Gastrocnemius medialis (tissue), 4 donors: ENCODE results near the gene ACOX1. TPM values are rescaled to one million over a fixed set of nuclear protein-coding genes. Genes with fewer than 3 reads are reported as not detected.
A peak's percentile ranks its signal among the peaks of the same experiment; 100 is the strongest.

ENCODE experiments used
- ATAC-seq, 2 donors: fragments of 150-250 bp; one replicate each; pipeline ENCODE4 v1.9.1; 2016
- DNase-seq, 2 donors: peaks; one replicate each; pipeline ENCODE4 v3.0.0-alpha.2; 2019
- H3K27ac ChIP-seq, 4 donors: fragments of 200-600 bp; sonication (generic); 1 replicate in 1 of 4; 2 replicates in 3 of 4; pipeline ENCODE4 v1.5.1; 2016 to 2018; ENCODE audit warnings: mild to moderate bottlenecking in 2 of 4, moderate library complexity in 1 of 4
- H3K27me3 ChIP-seq, 3 donors: fragments of 200-600 bp; sonication (generic) in 2 of 3; 1 replicate in 1 of 3; 2 replicates in 2 of 3; pipeline versions ENCODE4 v1.5.1 to v1.6.0; 2016 to 2019; ENCODE audit warnings: mild to moderate bottlenecking in 1 of 3, moderate library complexity in 1 of 3
- H3K36me3 ChIP-seq, 2 donors: fragments of 200-600 bp; sonication (generic) in 1 of 2; one replicate each; pipeline ENCODE4 v1.5.1; 2017 to 2018
- H3K4me1 ChIP-seq, 2 donors: fragments of 200-600 bp; sonication (generic) in 1 of 2; one replicate each; pipeline ENCODE4 v1.5.1; 2016 to 2017; ENCODE audit warnings: mild to moderate bottlenecking in 2 of 2
- H3K4me3 ChIP-seq, 4 donors: fragments of 200-600 bp; sonication (generic) in 3 of 4; 1 replicate in 1 of 4; 2 replicates in 3 of 4; pipeline ENCODE4 v1.5.1; 2016 to 2019; ENCODE audit warnings: mild to moderate bottlenecking in 2 of 4
- H3K9me3 ChIP-seq, 3 donors: fragments of 200-600 bp; sonication (generic) in 2 of 3; 1 replicate in 1 of 3; 2 replicates in 2 of 3; pipeline ENCODE4 v1.5.1; 2016 to 2019
- CTCF ChIP-seq, 5 experiments: fragments of 450-650 bp in 3 of 5; fragments of 200-600 bp in 2 of 5; sonication (generic) in 2 of 5; IDR thresholded peaks in 4 of 5; conservative IDR thresholded peaks in 1 of 5; 1 replicate in 4 of 5; 2 replicates in 1 of 5; pipeline ENCODE4 v1.5.1; 2016 to 2019; ENCODE audit warnings: antibody characterized with exemption in 5 of 5, mild to moderate bottlenecking in 3 of 5, moderate library complexity in 3 of 5
- POLR2A ChIP-seq, 2 donors: fragments of 450-650 bp; IDR thresholded peaks; one replicate each; pipeline ENCODE4 v1.6.1; 2017; ENCODE audit warnings: antibody characterized with exemption in 2 of 2, mild to moderate bottlenecking in 2 of 2, moderate library complexity in 2 of 2
- in situ Hi-C, 4 donors: fragments of 200-750 bp; cut with MboI; loops; one replicate each; pipeline versions ENCODE4 v1.15.0 to v1.8.0; 2017; ENCODE audit warnings: low sequenced_read_pairs in 4 of 4
- intact Hi-C: fragments of 100-400 bp; cut with DNase I; formaldehyde crosslinking; loops from one replicate; pipeline ENCODE4 v1.15.1; 2023; ENCODE audit warnings: low total_unique reads
- total RNA-seq, 4 donors: library from RNA; depleted of rRNA; stranded (reverse); fragments of >200 nt; gene quantifications; one replicate each; pipeline versions ENCODE4 v1.1.0 to v1.2.3, GENCODE V29; 2016

Gene ACOX1
- total RNA-seq, 4 donors from 2014 or later, result 64.8 to 96.6 (median 80.7) TPM

- peaks cover 13 to 16% of the 10 kb centered on the region in 2 donors for H3K4me1 ChIP-seq
- intact Hi-C loops, result no loop called here
These were observed 24.9 kb upstream of the ACOX1 start for GRCh38 chr17:76003915-76004314.

GRCh38 chr17:76002100-76002499, 23.1 kb upstream of the ACOX1 start:
- H3K36me3 ChIP-seq, result no peaks in the 10 kb centered on the region
- no peaks in the 10 kb centered on the region for H3K27me3 ChIP-seq
- H3K4me3 ChIP-seq, result no peak overlapping the region
- peaks cover 13 to 16% of the 10 kb centered on the region in 2 donors for H3K4me1 ChIP-seq
- DNase-seq, result no peak
- H3K27ac ChIP-seq, result no peak overlapping the region
- intact Hi-C loops, result no loop called here
- ATAC-seq, result no peak
- no peak for TF ChIP-seq POLR2A (IDR thresholded peaks at IDR 0.05)
- TF ChIP-seq CTCF (IDR thresholded peaks at IDR 0.05 in 4 of 5, conservative IDR thresholded peaks at IDR 0.05 in 1 of 5), result no peak
- in situ Hi-C loops, result no loop called here
- no peaks in the 10 kb centered on the region for H3K9me3 ChIP-seq

More at GRCh38 chr17:76003915-76004314, 24.9 kb upstream of the ACOX1 start:
- no peak for TF ChIP-seq CTCF (IDR thresholded peaks at IDR 0.05 in 4 of 5, conservative IDR thresholded peaks at IDR 0.05 in 1 of 5)
- no peak for TF ChIP-seq POLR2A (IDR thresholded peaks at IDR 0.05)
- H3K36me3 ChIP-seq, result no peaks in the 10 kb centered on the region
- ATAC-seq (peak in 1 of 2 donors; percentile 70), DNase-seq (peak; percentile 39 to 45)
- H3K9me3 ChIP-seq, result no peaks in the 10 kb centered on the region
- in situ Hi-C loops, result no loop called here
- H3K27ac ChIP-seq, result peak overlapping the region in 3 of 4 donors; percentile 13 to 71 (median 54)
- no peak overlapping the region for H3K4me3 ChIP-seq
- no peaks in the 10 kb centered on the region for H3K27me3 ChIP-seq

GRCh38 chr17:76000755-76001521, 22.0 kb upstream of the ACOX1 start, which contains the start of gene CDK3:
Gene CDK3 (plus strand): TSS chr17:76000855. CDS start chr17:76001426, 571 bp downstream.
- Histone ChIP-seq H3K36me3 (no peaks in the 10 kb centered on the region), H3K9me3 (no peaks in the 10 kb centered on the region), H3K27ac (no peak within 1 kb of the TSS), H3K27me3 (no peaks in the 10 kb centered on the region), H3K4me1 (peaks cover 13 to 16% of the 10 kb centered on the region in 2 donors), H3K4me3 (no peak within 1 kb of the TSS)
- intact Hi-C loops (no loop called here), in situ Hi-C loops (no loop called here)
- TF ChIP-seq POLR2A (IDR thresholded peaks at IDR 0.05) (no peak), CTCF (IDR thresholded peaks at IDR 0.05 in 4 of 5, conservative IDR thresholded peaks at IDR 0.05 in 1 of 5) (no peak)
- DNase-seq, result no peak
- ATAC-seq, result no peak

GRCh38 chr17:76000016-76000754, 21.2 kb upstream of the ACOX1 start:
- no peak overlapping the region for H3K27ac ChIP-seq
- TF ChIP-seq CTCF (IDR thresholded peaks at IDR 0.05 in 4 of 5, conservative IDR thresholded peaks at IDR 0.05 in 1 of 5), result peak in 3 of 5 experiments; percentile 31 to 51 (median 46)
- TF ChIP-seq POLR2A (IDR thresholded peaks at IDR 0.05), result no peak
- H3K27me3 ChIP-seq, result no peaks in the 10 kb centered on the region
- H3K9me3 ChIP-seq, result no peaks in the 10 kb centered on the region
- in situ Hi-C loops (no loop called here), intact Hi-C loops (no loop called here)
- H3K4me3 ChIP-seq, result no peak overlapping the region
- no peak for ATAC-seq
- no peak for DNase-seq
- H3K4me1 ChIP-seq, result peaks cover 9 to 13% of the 10 kb centered on the region in 2 donors
- no peaks in the 10 kb centered on the region for H3K36me3 ChIP-seq
